ENCODE data around the gene SLC27A1.
A peak's percentile ranks its signal among the peaks of the same experiment; 100 is the strongest.

Gene SLC27A1

GRCh38 chr19:17536955-17537354 is 66.6 kb downstream of the SLC27A1 start:
- no peak overlapping the region for H3K9ac ChIP-seq (ENCODE audit: low read length)
- no peaks in the 10 kb centered on the region for H3K9me3 ChIP-seq (replicated peaks; ENCODE audit: insufficient read depth, low read length)
- no peak overlapping the region for H3K4me2 ChIP-seq (ENCODE audit: low read depth, low read length)
- H3K36me3 ChIP-seq (replicated peaks; ENCODE audit: insufficient read depth, low read length): no peaks in the 10 kb centered on the region
- H3K27ac ChIP-seq (ENCODE audit: low read length): no peak overlapping the region
- H4K20me1 ChIP-seq (ENCODE audit: insufficient read depth, low read length): no peaks in the 10 kb centered on the region
- DNase-seq: no peak
- no peak overlapping the region for H2AFZ ChIP-seq (ENCODE audit: low read length)
- no peaks in the 10 kb centered on the region for H3K4me1 ChIP-seq (ENCODE audit: low read length)
- H3K27me3 ChIP-seq (replicated peaks; ENCODE audit: insufficient read depth, low read length): peaks cover 82% of the 10 kb centered on the region
- H3K79me2 ChIP-seq (ENCODE audit: low read length): no peaks in the 10 kb centered on the region
- no peak for TF ChIP-seq EZH2 (optimal IDR thresholded peaks at IDR 0.05; ENCODE audit: low read depth, low read length)
- TF ChIP-seq CTCF (IDR thresholded peaks at IDR 0.05; ENCODE audit: low read length): no peak
- TF ChIP-seq EZH2phosphoT487 (IDR thresholded peaks at IDR 0.05; ENCODE audit: low read length): no peak
- no peaks in the 10 kb centered on the region for H3F3A ChIP-seq (ENCODE audit: insufficient read depth, low read length)
- H3K4me3 ChIP-seq (ENCODE audit: low read length): no peak overlapping the region
- no peaks in the 10 kb centered on the region for H3K9me2 ChIP-seq (replicated peaks; ENCODE audit: insufficient read depth, low read length)

- Histone ChIP-seq H3K36me3 (replicated peaks; ENCODE audit: insufficient read depth, low read length) (no peaks in the 10 kb centered on the region), H3K4me1 (ENCODE audit: low read length) (no peaks in the 10 kb centered on the region), H3K79me2 (ENCODE audit: low read length) (no peaks in the 10 kb centered on the region), H2AFZ (ENCODE audit: low read length) (no peak overlapping the region), H3K27ac (ENCODE audit: low read length) (no peak overlapping the region), H4K20me1 (ENCODE audit: insufficient read depth, low read length) (no peaks in the 10 kb centered on the region), H3K9me3 (replicated peaks; ENCODE audit: insufficient read depth, low read length) (no peaks in the 10 kb centered on the region), H3K9ac (ENCODE audit: low read length) (no peak overlapping the region), H3K9me2 (replicated peaks; ENCODE audit: insufficient read depth, low read length) (no peaks in the 10 kb centered on the region), H3K27me3 (replicated peaks; ENCODE audit: insufficient read depth, low read length) (peaks cover 84% of the 10 kb centered on the region), H3K4me3 (ENCODE audit: low read length) (no peak overlapping the region), H3F3A (ENCODE audit: insufficient read depth, low read length) (no peaks in the 10 kb centered on the region), H3K4me2 (ENCODE audit: low read depth, low read length) (peak overlapping the region; percentile 32; the same call in 1 of the 2 replicates)
- no peak for DNase-seq
- TF ChIP-seq EZH2 (optimal IDR thresholded peaks at IDR 0.05; ENCODE audit: low read depth, low read length) (no peak), EZH2phosphoT487 (IDR thresholded peaks at IDR 0.05; ENCODE audit: low read length) (no peak), CTCF (IDR thresholded peaks at IDR 0.05; ENCODE audit: low read length) (no peak)
Observed at GRCh38 chr19:17538684-17539237, 68.4 kb downstream of the SLC27A1 start.

DNA sequence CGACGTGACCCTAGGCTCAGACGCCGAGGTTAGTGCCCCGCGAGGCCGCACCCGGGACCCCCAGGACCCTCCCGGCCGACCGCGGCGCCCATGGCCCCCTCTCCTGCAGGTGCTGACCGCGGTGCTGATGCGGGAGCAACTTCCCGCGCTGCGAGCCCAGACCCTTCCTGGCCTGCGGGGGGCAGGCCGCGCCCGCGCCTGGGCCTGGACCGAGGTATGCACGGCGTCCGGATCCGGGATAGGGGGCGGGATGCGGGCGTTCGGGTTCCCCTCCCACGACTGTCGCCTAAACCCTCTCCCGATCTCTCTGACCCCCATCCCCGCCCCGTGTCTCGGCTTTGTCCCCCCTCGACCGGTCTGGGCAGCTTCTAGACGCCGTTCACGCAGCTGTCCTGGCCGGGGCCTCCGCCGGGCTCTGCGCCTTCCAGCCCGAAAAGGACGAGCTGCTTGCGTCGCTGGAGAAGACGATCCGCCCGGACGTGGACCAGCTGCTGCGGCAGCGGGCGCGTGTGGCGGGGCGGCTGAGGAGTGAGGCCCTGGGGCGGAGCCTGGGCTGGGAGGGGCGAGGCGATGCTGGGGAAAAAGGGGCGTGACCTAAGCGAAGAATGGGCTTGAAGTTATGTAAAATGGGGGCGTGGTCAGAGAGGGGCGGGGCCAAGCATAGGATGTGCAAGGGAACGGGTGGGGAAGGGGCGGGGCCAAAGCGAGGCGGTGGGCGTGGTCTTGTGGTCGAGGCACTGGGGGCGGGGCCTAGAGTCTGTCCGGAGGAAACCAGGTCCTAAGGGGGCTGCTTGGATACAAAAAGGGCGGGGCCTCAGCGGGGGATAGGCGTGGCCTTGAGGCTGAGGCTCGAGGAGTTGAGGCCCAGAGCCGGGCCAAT is 69.2 kb downstream of the SLC27A1 start:
- H3K9me3 ChIP-seq (replicated peaks; ENCODE audit: insufficient read depth, low read length): no peaks in the 10 kb centered on the region
- no peaks in the 10 kb centered on the region for H4K20me1 ChIP-seq (ENCODE audit: insufficient read depth, low read length)
- H3K36me3 ChIP-seq (replicated peaks; ENCODE audit: insufficient read depth, low read length): no peaks in the 10 kb centered on the region
- no peaks in the 10 kb centered on the region for H3K79me2 ChIP-seq (ENCODE audit: low read length)
- no peak overlapping the region for H3K9ac ChIP-seq (ENCODE audit: low read length)
- H2AFZ ChIP-seq (ENCODE audit: low read length): no peak overlapping the region
- DNase-seq: peak; percentile 75
- H3K4me1 ChIP-seq (ENCODE audit: low read length): no peaks in the 10 kb centered on the region
- H3K9me2 ChIP-seq (replicated peaks; ENCODE audit: insufficient read depth, low read length): no peaks in the 10 kb centered on the region
- H3K27ac ChIP-seq (ENCODE audit: low read length): no peak overlapping the region
- H3K4me2 ChIP-seq (ENCODE audit: low read depth, low read length): peak overlapping the region; percentile 32; the same call in 1 of the 2 replicates
- TF ChIP-seq EZH2 (optimal IDR thresholded peaks at IDR 0.05; ENCODE audit: low read depth, low read length): no peak
- no peak for TF ChIP-seq CTCF (IDR thresholded peaks at IDR 0.05; ENCODE audit: low read length)
- no peak for TF ChIP-seq EZH2phosphoT487 (IDR thresholded peaks at IDR 0.05; ENCODE audit: low read length)
- peaks cover 87% of the 10 kb centered on the region for H3K27me3 ChIP-seq (replicated peaks; ENCODE audit: insufficient read depth, low read length)
- H3F3A ChIP-seq (ENCODE audit: insufficient read depth, low read length): no peaks in the 10 kb centered on the region
- H3K4me3 ChIP-seq (ENCODE audit: low read length): no peak overlapping the region

Measured in MM.1S (cell line).